K562 treated with DMSO at 1 percent for 24 hours (cell line): ENCODE data around the gene CCNG2. TPM values are rescaled to one million over a fixed set of nuclear protein-coding genes. Genes with fewer than 3 reads are reported as not detected.

Source experiments
- total RNA-seq: library from RNA; unstranded; fragments of 300-600 nt; gene quantifications from 2 replicates; pipeline ENCODE4 v1.2.3, GENCODE V29; 2022; ENCODE audit warnings: low read depth; ENCODE audit not compliant: insufficient read depth

Gene CCNG2, protein sequence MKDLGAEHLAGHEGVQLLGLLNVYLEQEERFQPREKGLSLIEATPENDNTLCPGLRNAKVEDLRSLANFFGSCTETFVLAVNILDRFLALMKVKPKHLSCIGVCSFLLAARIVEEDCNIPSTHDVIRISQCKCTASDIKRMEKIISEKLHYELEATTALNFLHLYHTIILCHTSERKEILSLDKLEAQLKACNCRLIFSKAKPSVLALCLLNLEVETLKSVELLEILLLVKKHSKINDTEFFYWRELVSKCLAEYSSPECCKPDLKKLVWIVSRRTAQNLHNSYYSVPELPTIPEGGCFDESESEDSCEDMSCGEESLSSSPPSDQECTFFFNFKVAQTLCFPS
- 6.9 and 9.4 TPM in 2 replicates for total RNA-seq

GRCh38 chr4:77156912-77157858 lies at the start of gene CCNG2:
TSS of gene CCNG2 (plus strand) at chr4:77157207. CDS start at chr4:77158533, 1,326 bp downstream.

Other genes with a start within 250 kb of the CCNG2 start
- gene SEPTIN11, start 207.5 kb upstream of the CCNG2 start, total RNA-seq: 22.9 and 66.3 TPM in 2 replicates
- 141 and 158 TPM in 2 replicates for gene CCNI, start 81.2 kb upstream of the CCNG2 start, total RNA-seq